Endothelial cell of umbilical vein (primary cell): ENCODE data around the gene DLL4. TPM values are rescaled to one million over a fixed set of nuclear protein-coding genes. Genes with fewer than 3 reads are reported as not detected.

Source experiments
- BruUV-seq: library from RNA; stranded (reverse); fragments of 400-500 nt; replicated peaks from 2 replicates; lab custom pipeline; 2021; lab: Mats Ljungman, UMichigan
- CTCF ChIA-PET: fragments of 300-600, 350-600 bp; sonication (Branson Sonifier 250); formaldehyde crosslinking; loops from one replicate; lab custom pipeline; 2021; ENCODE audit warnings: antibody characterized with exemption, inconsistent platforms; lab: Charles Lee
- POLR2A ChIA-PET: fragments of 300-600, 350-600 bp; sonication (Branson Sonifier 250); formaldehyde crosslinking; loops from one replicate; lab custom pipeline; 2021; ENCODE audit warnings: antibody characterized with exemption, inconsistent platforms; lab: Charles Lee
- DNase-seq: peaks from one replicate; pipeline ENCODE4 v3.0.0-alpha.2; 2011; ENCODE audit warnings: low read depth, low spot score
- FAIRE-seq: peaks from 2 replicates; lab custom pipeline; 2011; peaks lifted over from hg19 to GRCh38; lab: Jason Lieb, UNC
- H2AFZ ChIP-seq: 2 replicates; pipeline ENCODE4 v1.6.0; 2012; ENCODE audit warnings: low read depth, low read length, control low read depth, inconsistent platforms
- H3K27ac ChIP-seq: 2 replicates; pipeline ENCODE4 v1.5.1; 2011; ENCODE audit warnings: low read depth, mild to moderate bottlenecking, control low read depth, low read length, moderate library complexity; ENCODE audit not compliant: insufficient read depth
- H3K27me3 ChIP-seq, 2 experiments: 2 replicates each; pipeline versions ENCODE4 v1.6.0 to v1.6.1; 2011; ENCODE audit warnings: low read length in 2 of 2, mixed read lengths in 1 of 2; ENCODE audit not compliant: control insufficient read depth in 2 of 2, insufficient read depth in 2 of 2
- H3K36me3 ChIP-seq, 2 experiments: 2 replicates in 1 of 2; 3 replicates in 1 of 2; pipeline ENCODE4 v1.5.1; 2011; ENCODE audit warnings: low read length in 2 of 2, mild to moderate bottlenecking in 1 of 2, moderate library complexity in 1 of 2; ENCODE audit not compliant: control insufficient read depth in 2 of 2, insufficient read depth in 2 of 2; ENCODE audit errors: extremely low read depth in 1 of 2
- H3K4me1 ChIP-seq: 3 replicates; pipeline ENCODE4 v1.5.1; 2011; ENCODE audit warnings: mild to moderate bottlenecking, low read length; ENCODE audit not compliant: control insufficient read depth, insufficient read depth; ENCODE audit errors: extremely low read depth
- H3K4me2 ChIP-seq: 2 replicates; pipeline ENCODE4 v1.6.1; 2011; ENCODE audit warnings: low read length, control low read depth, mixed read lengths; ENCODE audit not compliant: insufficient read depth
- H3K4me3 ChIP-seq, 3 experiments: fragments of 200-600 bp in 1 of 3; sonication (generic), shearing (Covaris generic) in 1 of 3; replicated peaks in 1 of 3; 2 replicates each; pipeline ENCODE4 v1.5.1; 2011 to 2016; ENCODE audit warnings: control low read depth in 3 of 3, low read length in 3 of 3, mild to moderate bottlenecking in 2 of 3, inconsistent platforms in 1 of 3, low read depth in 1 of 3, moderate library complexity in 1 of 3; ENCODE audit not compliant: insufficient read depth in 1 of 3
- H3K79me2 ChIP-seq: 2 replicates; pipeline ENCODE4 v1.6.0; 2012; ENCODE audit warnings: low read length, inconsistent platforms; ENCODE audit not compliant: control insufficient read depth, insufficient read depth
- H3K9ac ChIP-seq: replicated peaks from 2 replicates; pipeline ENCODE3; 2011; ENCODE audit warnings: low read length, control low read depth; ENCODE audit not compliant: insufficient read depth; ENCODE audit errors: extremely low read depth
- H3K9me1 ChIP-seq: replicated peaks from 3 replicates; pipeline ENCODE4 v1.6.0; 2011; ENCODE audit warnings: mild to moderate bottlenecking, low read length; ENCODE audit not compliant: control insufficient read depth, insufficient read depth; ENCODE audit errors: extremely low read depth
- H3K9me3 ChIP-seq: replicated peaks from 2 replicates; pipeline ENCODE4 v1.5.1; 2012; ENCODE audit warnings: low read length, inconsistent platforms; ENCODE audit not compliant: control insufficient read depth, insufficient read depth
- H4K20me1 ChIP-seq: replicated peaks from 2 replicates; pipeline ENCODE3; 2011; ENCODE audit warnings: mild to moderate bottlenecking, low read length; ENCODE audit not compliant: control insufficient read depth, insufficient read depth; ENCODE audit errors: extremely low read depth
- CTCF ChIP-seq, 2 donors: IDR thresholded peaks; 1 replicate in 1 of 2; 2 replicates in 1 of 2; pipeline ENCODE4 v1.5.1; 2011; ENCODE audit warnings: low read length in 2 of 2, mild to moderate bottlenecking in 2 of 2, moderate library complexity in 2 of 2, control low read depth in 1 of 2, inconsistent platforms in 1 of 2, low read depth in 1 of 2; ENCODE audit not compliant: insufficient read depth in 1 of 2; ENCODE audit errors: extremely low read depth in 1 of 2
- EZH2 ChIP-seq: IDR thresholded peaks from 2 replicates; pipeline ENCODE4 v1.6.1; 2012; ENCODE audit warnings: borderline replicate concordance, low read depth, mild to moderate bottlenecking, moderate library complexity, low read length, inconsistent platforms; ENCODE audit not compliant: severe bottlenecking
- GATA2 ChIP-seq: IDR thresholded peaks from 2 replicates; pipeline ENCODE4 v1.7.0; 2011; ENCODE audit warnings: low read depth, mild to moderate bottlenecking, moderate library complexity, mixed read lengths, low read length; ENCODE audit not compliant: insufficient read length, insufficient read depth
- MYC ChIP-seq: IDR thresholded peaks from one replicate; pipeline ENCODE4 v1.6.1; 2011; ENCODE audit warnings: mild to moderate bottlenecking, low read depth, low read length
- POLR2A ChIP-seq: IDR thresholded peaks from 2 replicates; pipeline ENCODE4 v1.6.1; 2012; ENCODE audit warnings: low read depth, mild to moderate bottlenecking, control low read depth, low read length
- dilution Hi-C: fragments of 300-500 bp; cut with MboI; formaldehyde crosslinking; loops from one replicate; pipeline ENCODE4 v1.15.0; 2019; ENCODE audit warnings: low sequenced_read_pairs; ENCODE audit not compliant: extremely low pct_ligation_motif_present
- intact Hi-C: fragments of 100-400 bp; cut with micrococcal nuclease; formaldehyde crosslinking; loops from one replicate; pipeline ENCODE4 v1.10.0; 2022
- polyA plus RNA-seq, 4 experiments: library from polyadenylated mRNA; depleted of rRNA in 3 of 4; stranded (reverse) in 3 of 4; unstranded in 1 of 4; fragments of >200 nt; gene quantifications; 2 replicates each; pipeline versions ENCODE4 v1.2.1 to v1.2.3, GENCODE V29; 2011 to 2012; ENCODE audit warnings: missing spikeins in 1 of 4
- total RNA-seq: library from RNA; stranded (reverse); gene quantifications from 2 replicates; pipeline ENCODE4 v1.2.3, GENCODE V29; 2021

Gene DLL4
- total and polyA plus RNA-seq, 2 donors (not counting 3 experiments of a cell fraction or from before 2014, with no cell fraction given) = 55.2 to 57.8 TPM

DNA sequence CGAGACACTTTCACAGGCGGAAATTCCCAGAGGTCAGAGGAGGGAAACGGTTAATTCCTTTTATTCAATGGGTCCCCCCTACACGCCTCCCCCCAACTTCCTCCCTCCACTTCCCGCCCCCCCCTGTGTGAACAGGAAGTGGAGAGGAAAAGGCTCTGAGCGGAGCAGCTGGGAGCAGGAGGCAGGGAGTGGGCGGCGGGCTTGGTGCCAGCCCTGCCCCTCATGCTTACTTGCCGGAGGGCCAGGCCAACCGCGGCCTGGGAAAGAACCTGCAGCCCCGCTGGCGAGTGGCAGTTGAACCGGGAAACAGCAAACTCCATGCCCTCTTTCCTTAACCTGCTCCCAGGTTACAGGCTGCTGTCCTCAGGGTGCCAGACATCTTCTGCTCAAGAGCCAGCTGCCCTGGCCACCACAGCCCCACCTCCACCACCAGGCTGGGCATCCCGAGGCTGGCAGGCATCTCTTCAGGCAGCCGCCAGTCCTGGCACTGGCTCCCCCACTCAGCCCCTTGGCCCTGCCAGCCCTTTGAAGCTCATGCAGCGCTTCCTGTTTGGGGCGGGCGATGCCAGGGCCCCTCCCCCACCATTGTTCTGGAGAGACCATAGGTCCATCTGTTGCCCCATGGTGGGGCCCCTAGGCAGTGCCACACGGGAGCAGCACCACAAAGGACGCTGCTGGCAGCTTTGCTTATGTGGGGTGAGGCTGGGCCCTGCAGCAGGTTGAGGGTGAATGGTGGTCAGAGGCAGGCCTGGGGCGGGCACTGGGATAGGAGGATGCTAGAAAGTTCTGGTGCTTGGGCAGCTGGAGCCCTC, 21.9 kb upstream of the DLL4 start:
- Histone ChIP-seq H3K4me1 (peaks cover 30% of the 10 kb centered on the region), H3K4me3 (peak overlapping the region in 1 of 3 experiments; percentile 13), H3K79me2 (no peaks in the 10 kb centered on the region), H3K27ac (peak overlapping the region; percentile 88), H3K9me3 (no peaks in the 10 kb centered on the region), H3K9me1 (no peaks in the 10 kb centered on the region), H3K9ac (peak overlapping the region; percentile 59), H3K36me3 (peaks cover 2 to 15% of the 10 kb centered on the region in 2 experiments), H2AFZ (peak overlapping the region; percentile 8), H3K4me2 (peak overlapping the region; percentile 60), H4K20me1 (no peaks in the 10 kb centered on the region), H3K27me3 (no peaks in the 10 kb centered on the region)
- intact Hi-C loops = loop anchor here (1.0 to 2.0 kb wide), 10 partner anchors 11 to 426 kb away; partner anchors contain the start of genes CHAC1, CHP1, DLL4 and INO80
- dilution Hi-C loops = loop anchor here (10.0 kb wide), 1 partner anchor 108 kb away; no protein-coding TSS in a partner anchor
- no TSS peak for BruUV-seq
- DNase-seq (peak; percentile 89), FAIRE-seq (peak; percentile 71)
- CTCF ChIA-PET = interaction anchor here (1.0 to 11.3 kb wide), 12 partner anchors 8 to 280 kb away, joined by 3 to 405 read pairs (median 26); partner anchors contain the start of genes CHAC1, DLL4 and VPS18
- POLR2A ChIA-PET = interaction anchor here (1.3 to 4.3 kb wide), 5 partner anchors 23 to 112 kb away, joined by 3 to 79 read pairs (median 7); partner anchors contain the start of genes CHAC1 and DLL4
- peak; percentile 21 for TF ChIP-seq POLR2A
- no peak for TF ChIP-seq CTCF (IDR thresholded peaks at IDR 0.05; ENCODE audit: extremely low read depth in 1 of 2, insufficient read depth in 1 of 2, low read depth in 1 of 2, low read length in 2 of 2)
- no peak for TF ChIP-seq MYC
- no peak for TF ChIP-seq EZH2
- no peak for TF ChIP-seq GATA2
